HG03442 (cell line): ENCODE measurements around the gene GLI3.

ENCODE experiments used
- ATAC-seq: cut with Tn5 transposase; IDR thresholded peaks from one replicate; pipeline ENCODE4 v1.9.1; 2021; ENCODE audit warnings: mild to moderate bottlenecking, moderate library complexity; ENCODE audit not compliant: unreplicated experiment

GLI3 gene

GRCh38 chr7:41942468-41943093 lies 294.4 kb downstream of the GLI3 start:
- ATAC-seq = peak; percentile 6

- ATAC-seq = peak; percentile 77
These were observed 296.2 kb downstream of the GLI3 start for GRCh38 chr7:41940760-41941343.

- no peak for ATAC-seq
These were observed 298.6 kb downstream of the GLI3 start for GRCh38 chr7:41938371-41938770.

- no peak for ATAC-seq
These were observed 303.6 kb downstream of the GLI3 start for GRCh38 chr7:41933427-41933826.

- ATAC-seq = peak; percentile 59
These were observed 305.8 kb downstream of the GLI3 start for GRCh38 chr7:41931263-41931646.

GRCh38 chr7:41930538-41931262 lies 306.3 kb downstream of the GLI3 start:
- peak; percentile 60 for ATAC-seq

- ATAC-seq = no peak
These were observed 308.2 kb downstream of the GLI3 start for GRCh38 chr7:41928781-41929180.

- no peak for ATAC-seq
These were observed 308.8 kb downstream of the GLI3 start for GRCh38 chr7:41928166-41928565.

- ATAC-seq = no peak
These were observed 309.6 kb downstream of the GLI3 start for GRCh38 chr7:41927380-41927779.

- no peak for ATAC-seq
These were observed 311.1 kb downstream of the GLI3 start for GRCh38 chr7:41925946-41926345.

- no peak for ATAC-seq
These were observed 312.2 kb downstream of the GLI3 start for GRCh38 chr7:41924796-41925195.

- no peak for ATAC-seq
These were observed 314.6 kb downstream of the GLI3 start for GRCh38 chr7:41922373-41922772.

GRCh38 chr7:41921453-41921981 lies 315.5 kb downstream of the GLI3 start:
- ATAC-seq = no peak

- no peak for ATAC-seq
These were observed 318.4 kb downstream of the GLI3 start for GRCh38 chr7:41918597-41918996.

- ATAC-seq = no peak
These were observed 320.5 kb downstream of the GLI3 start for GRCh38 chr7:41916450-41916927.

GRCh38 chr7:41915871-41916270 lies 321.1 kb downstream of the GLI3 start:
- ATAC-seq = no peak

GRCh38 chr7:41912851-41913567 lies 324.0 kb downstream of the GLI3 start:
- ATAC-seq = no peak

- no peak for ATAC-seq
These were observed 324.6 kb downstream of the GLI3 start for GRCh38 chr7:41912426-41912825.

GRCh38 chr7:41911792-41912191 lies 325.2 kb downstream of the GLI3 start:
- ATAC-seq = no peak
